Adrenal gland (tissue), 5 donors: ENCODE measurements around the gene ALKBH5.

Experiments
- POLR2A ChIP-seq, 2 donors: fragments of 450-650 bp; IDR thresholded peaks; one replicate each; pipeline ENCODE4 v1.6.1; 2017; ENCODE audit warnings: antibody characterized with exemption in 2 of 2, mild to moderate bottlenecking in 2 of 2, moderate library complexity in 1 of 2
- TF ChIP-seq, protein P1 (sequence below), 6 experiments: fragments of 450-650 bp in 4 of 6; fragments of 200-600 bp in 2 of 6; sonication (generic) in 1 of 6; IDR thresholded peaks; 1 replicate in 5 of 6; 2 replicates in 1 of 6; pipeline versions ENCODE4 v1.5.1 to v1.8.0; 2016 to 2021; ENCODE audit warnings: antibody characterized with exemption in 6 of 6, mild to moderate bottlenecking in 2 of 6, moderate library complexity in 1 of 6
- donor health status: DM: no; HTN: no; CAD: no.

DNA sequence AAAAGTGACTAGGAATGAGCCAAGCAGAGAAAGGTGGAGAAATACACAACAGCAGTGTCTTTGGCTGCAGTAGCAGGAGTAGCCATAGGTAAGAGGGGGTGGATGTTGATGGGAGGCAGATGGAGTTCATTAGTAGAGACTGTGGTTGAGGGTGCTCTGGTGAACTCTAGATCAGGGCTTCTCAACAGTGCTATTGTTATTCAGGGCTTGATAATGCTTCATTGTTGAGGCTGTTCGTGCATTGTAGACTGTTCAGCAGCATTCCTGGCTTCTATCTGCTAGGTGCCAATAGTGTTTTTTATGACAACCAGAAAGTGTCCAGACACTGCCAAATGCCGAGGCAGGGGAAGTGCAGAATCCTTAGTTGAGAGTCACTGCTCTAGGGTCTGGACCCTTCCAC, 3.6 kb downstream of the ALKBH5 start:
- TF ChIP-seq, protein P1, sequence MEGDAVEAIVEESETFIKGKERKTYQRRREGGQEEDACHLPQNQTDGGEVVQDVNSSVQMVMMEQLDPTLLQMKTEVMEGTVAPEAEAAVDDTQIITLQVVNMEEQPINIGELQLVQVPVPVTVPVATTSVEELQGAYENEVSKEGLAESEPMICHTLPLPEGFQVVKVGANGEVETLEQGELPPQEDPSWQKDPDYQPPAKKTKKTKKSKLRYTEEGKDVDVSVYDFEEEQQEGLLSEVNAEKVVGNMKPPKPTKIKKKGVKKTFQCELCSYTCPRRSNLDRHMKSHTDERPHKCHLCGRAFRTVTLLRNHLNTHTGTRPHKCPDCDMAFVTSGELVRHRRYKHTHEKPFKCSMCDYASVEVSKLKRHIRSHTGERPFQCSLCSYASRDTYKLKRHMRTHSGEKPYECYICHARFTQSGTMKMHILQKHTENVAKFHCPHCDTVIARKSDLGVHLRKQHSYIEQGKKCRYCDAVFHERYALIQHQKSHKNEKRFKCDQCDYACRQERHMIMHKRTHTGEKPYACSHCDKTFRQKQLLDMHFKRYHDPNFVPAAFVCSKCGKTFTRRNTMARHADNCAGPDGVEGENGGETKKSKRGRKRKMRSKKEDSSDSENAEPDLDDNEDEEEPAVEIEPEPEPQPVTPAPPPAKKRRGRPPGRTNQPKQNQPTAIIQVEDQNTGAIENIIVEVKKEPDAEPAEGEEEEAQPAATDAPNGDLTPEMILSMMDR (IDR thresholded peaks at IDR 0.05), result no peak
- no peak for TF ChIP-seq POLR2A (IDR thresholded peaks at IDR 0.05)
